Measurements from ENCODE around the gene MKNK1. TPM values are rescaled to one million over a fixed set of nuclear protein-coding genes. Genes with fewer than 3 reads are reported as not detected.

MKNK1 gene
- total RNA-seq, 4 donors from 2014 or later: 46.1 to 81.2 (median 67.6) TPM

- TF ChIP-seq CTCF (IDR thresholded peaks at IDR 0.05): no peak
- ATAC-seq (ENCODE audit: low FRiP score): no peak
- DNase-seq (ENCODE audit: low spot score): no peak
Measured at GRCh38 chr1:46510998-46511365, 93.1 kb downstream of the MKNK1 start.

GRCh38 chr1:46510341-46510997 lies 93.6 kb downstream of the MKNK1 start:
- no peak for TF ChIP-seq CTCF (IDR thresholded peaks at IDR 0.05)
- DNase-seq (ENCODE audit: low spot score) (no peak), ATAC-seq (ENCODE audit: low FRiP score) (no peak)

GRCh38 chr1:46508757-46509156 lies 95.3 kb downstream of the MKNK1 start:
- no peak for DNase-seq (ENCODE audit: low spot score)
- no peak for TF ChIP-seq CTCF (IDR thresholded peaks at IDR 0.05)
- ATAC-seq (ENCODE audit: low FRiP score): no peak

Other genes with a start within 250 kb of the MKNK1 start
- gene FAAH, start 210.0 kb downstream of the MKNK1 start, total RNA-seq: 10 to 100 TPM; 11.5 to 36.4 (median 20.3) TPM
- gene DMBX1, start 114.4 kb downstream of the MKNK1 start, total RNA-seq: not detected
- gene KNCN, start 52.6 kb downstream of the MKNK1 start, total RNA-seq: not detected
- 10 to 100 TPM; 24.7 to 30.0 (median 28.9) TPM for gene MOB3C, start 12.5 kb upstream of the MKNK1 start, total RNA-seq
- gene ATPAF1, start 64.1 kb upstream of the MKNK1 start, total RNA-seq: 10 to 100 TPM; 33.1 to 83.6 (median 57.0) TPM
- not detected for gene TEX38, start 67.6 kb upstream of the MKNK1 start, total RNA-seq
- 100 to 1,000 TPM in 2 of 4 donors, 10 to 100 TPM in 2; 91.4 to 144 (median 103) TPM for gene EFCAB14, start 114.8 kb upstream of the MKNK1 start, total RNA-seq
- 100 to 1,000 TPM; 188 to 420 (median 269) TPM for gene CYP4B1, start 194.8 kb upstream of the MKNK1 start, total RNA-seq